Left lung (tissue), 10 donors: ENCODE results near the gene C1QB. TPM values are rescaled to one million over a fixed set of nuclear protein-coding genes. Genes with fewer than 3 reads are reported as not detected.

Source experiments
- ATAC-seq: fragments of 200-7000 bp; cut with Tn5 transposase; one replicate; pipeline ENCODE4 v1.9.1; 2020; ENCODE audit warnings: moderate library complexity
- DNase-seq, 4 donors: peaks; one replicate each; pipeline ENCODE4 v3.0.0-alpha.2; 2013 to 2020
- H3K27ac ChIP-seq, 2 donors: fragments of 200-600 bp; sonication (generic) in 1 of 2; one replicate each; pipeline versions ENCODE4 v1.5.0 to v1.8.0; 2020 to 2021
- H3K27me3 ChIP-seq, 2 donors: fragments of 200-600 bp; sonication (generic) in 1 of 2; one replicate each; pipeline versions ENCODE4 v1.5.0 to v1.8.0; 2020 to 2021
- H3K36me3 ChIP-seq, 2 donors: fragments of 200-600 bp; sonication (generic) in 1 of 2; one replicate each; pipeline versions ENCODE4 v1.5.0 to v1.8.0; 2020 to 2021
- H3K4me1 ChIP-seq, 2 donors: fragments of 200-600 bp; one replicate each; pipeline ENCODE4 v1.8.0; 2021
- H3K4me3 ChIP-seq, 2 donors: fragments of 200-600 bp; sonication (generic) in 1 of 2; one replicate each; pipeline versions ENCODE4 v1.5.0 to v1.8.0; 2020 to 2021; ENCODE audit warnings: mild to moderate bottlenecking in 1 of 2
- H3K9me3 ChIP-seq, 2 donors: fragments of 200-600 bp; sonication (generic) in 1 of 2; one replicate each; pipeline versions ENCODE4 v1.5.0 to v1.8.0; 2020 to 2021
- intact Hi-C, 2 donors: fragments of 100-400 bp; cut with DNase I; formaldehyde crosslinking; loops; one replicate each; pipeline versions ENCODE4 v1.11.2 to v1.14.2; 2022
- polyA plus RNA-seq, 6 donors: library from polyadenylated mRNA; unstranded; fragments of 120-200 nt; gene quantifications; one replicate each; pipeline ENCODE4 v1.2.1, GENCODE V29; 2013; ENCODE audit not compliant: insufficient read length in 6 of 6
- total RNA-seq, 2 donors: library from RNA; stranded (reverse); fragmentation: NEBNext Ultra II Directional; extraction: Animal tissue kit (Norgen Biotek cat#: 25700); gene quantifications; one replicate each; pipeline ENCODE4 v1.2.1, GENCODE V29; 2021
- TF ChIP-seq, protein P1 (sequence below), 2 donors: fragments of 200-600 bp; sonication (generic) in 1 of 2; IDR thresholded peaks; one replicate each; pipeline versions ENCODE4 v1.5.0 to v1.8.0; 2021; ENCODE audit warnings: antibody characterized with exemption in 2 of 2
- donor health status: DM: no; HTN: yes; CAD: no.
- donor health status: DM: no; HTN: no; CAD: no.

Gene C1QB
- total and polyA plus RNA-seq, 8 donors, result 12.3 to 648 (median 17.6) TPM

DNA sequence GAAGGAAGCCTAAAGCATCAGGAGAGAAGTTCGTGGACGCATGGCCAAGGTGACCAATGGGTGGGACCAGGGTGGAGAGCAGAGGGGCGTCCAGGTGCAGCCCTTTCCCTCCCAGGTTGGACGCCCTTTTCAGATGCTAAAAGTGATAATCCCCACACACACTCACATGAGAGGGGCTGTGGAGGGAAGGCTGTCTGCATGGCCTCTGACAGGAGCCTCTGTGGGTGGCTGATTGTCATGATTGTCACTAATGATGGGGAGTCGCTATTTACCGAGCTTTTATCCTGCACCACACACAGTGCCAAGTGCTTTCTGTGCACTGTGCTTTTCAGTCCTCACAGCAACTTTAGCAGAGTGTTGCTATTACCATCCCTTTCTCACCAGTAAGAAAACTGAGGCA lies 43.7 kb upstream of the C1QB start:
- Histone ChIP-seq H3K4me1 (no peaks in the 10 kb centered on the region), H3K9me3 (no peaks in the 10 kb centered on the region), H3K36me3 (no peaks in the 10 kb centered on the region), H3K27ac (no peak overlapping the region), H3K4me3 (no peak overlapping the region), H3K27me3 (peaks cover 6 to 92% of the 10 kb centered on the region in 2 donors)
- no peak for DNase-seq
- intact Hi-C loops, result no loop called here
- ATAC-seq, result no peak
- TF ChIP-seq, protein P1, sequence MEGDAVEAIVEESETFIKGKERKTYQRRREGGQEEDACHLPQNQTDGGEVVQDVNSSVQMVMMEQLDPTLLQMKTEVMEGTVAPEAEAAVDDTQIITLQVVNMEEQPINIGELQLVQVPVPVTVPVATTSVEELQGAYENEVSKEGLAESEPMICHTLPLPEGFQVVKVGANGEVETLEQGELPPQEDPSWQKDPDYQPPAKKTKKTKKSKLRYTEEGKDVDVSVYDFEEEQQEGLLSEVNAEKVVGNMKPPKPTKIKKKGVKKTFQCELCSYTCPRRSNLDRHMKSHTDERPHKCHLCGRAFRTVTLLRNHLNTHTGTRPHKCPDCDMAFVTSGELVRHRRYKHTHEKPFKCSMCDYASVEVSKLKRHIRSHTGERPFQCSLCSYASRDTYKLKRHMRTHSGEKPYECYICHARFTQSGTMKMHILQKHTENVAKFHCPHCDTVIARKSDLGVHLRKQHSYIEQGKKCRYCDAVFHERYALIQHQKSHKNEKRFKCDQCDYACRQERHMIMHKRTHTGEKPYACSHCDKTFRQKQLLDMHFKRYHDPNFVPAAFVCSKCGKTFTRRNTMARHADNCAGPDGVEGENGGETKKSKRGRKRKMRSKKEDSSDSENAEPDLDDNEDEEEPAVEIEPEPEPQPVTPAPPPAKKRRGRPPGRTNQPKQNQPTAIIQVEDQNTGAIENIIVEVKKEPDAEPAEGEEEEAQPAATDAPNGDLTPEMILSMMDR (IDR thresholded peaks at IDR 0.05), result no peak

DNA sequence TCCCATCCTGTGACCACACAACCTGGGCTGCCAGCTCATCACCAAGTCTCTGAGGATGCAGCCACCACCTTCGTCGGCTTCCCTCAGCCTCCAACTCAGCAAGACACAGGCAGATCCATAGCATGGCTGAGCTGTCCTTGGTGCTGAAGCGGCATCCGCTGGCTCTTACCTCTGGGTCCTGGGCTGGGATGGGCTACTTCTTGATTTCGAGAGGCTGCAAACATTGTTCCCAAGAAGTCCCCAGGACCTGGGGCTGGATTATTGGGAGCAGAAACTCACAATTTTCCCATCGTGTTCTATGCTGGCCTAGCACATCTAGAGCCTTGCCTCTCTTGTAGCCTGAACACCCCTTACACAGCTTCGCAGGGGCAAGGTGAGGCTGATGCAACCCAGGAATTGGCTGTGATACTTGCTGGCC lies 41.5 kb upstream of the C1QB start:
- H3K4me1 ChIP-seq, result no peaks in the 10 kb centered on the region
- no peaks in the 10 kb centered on the region for H3K9me3 ChIP-seq
- intact Hi-C loops, result no loop called here
- ATAC-seq, result peak; percentile 69
- H3K36me3 ChIP-seq, result no peaks in the 10 kb centered on the region
- H3K4me3 ChIP-seq, result no peak overlapping the region
- TF ChIP-seq, protein P1 (IDR thresholded peaks at IDR 0.05), result no peak
- H3K27ac ChIP-seq, result no peak overlapping the region
- DNase-seq, result peak in 3 of 4 donors; percentile 60 to 79 (median 63)
- peaks cover 0 to 95% of the 10 kb centered on the region in 2 donors for H3K27me3 ChIP-seq

DNA sequence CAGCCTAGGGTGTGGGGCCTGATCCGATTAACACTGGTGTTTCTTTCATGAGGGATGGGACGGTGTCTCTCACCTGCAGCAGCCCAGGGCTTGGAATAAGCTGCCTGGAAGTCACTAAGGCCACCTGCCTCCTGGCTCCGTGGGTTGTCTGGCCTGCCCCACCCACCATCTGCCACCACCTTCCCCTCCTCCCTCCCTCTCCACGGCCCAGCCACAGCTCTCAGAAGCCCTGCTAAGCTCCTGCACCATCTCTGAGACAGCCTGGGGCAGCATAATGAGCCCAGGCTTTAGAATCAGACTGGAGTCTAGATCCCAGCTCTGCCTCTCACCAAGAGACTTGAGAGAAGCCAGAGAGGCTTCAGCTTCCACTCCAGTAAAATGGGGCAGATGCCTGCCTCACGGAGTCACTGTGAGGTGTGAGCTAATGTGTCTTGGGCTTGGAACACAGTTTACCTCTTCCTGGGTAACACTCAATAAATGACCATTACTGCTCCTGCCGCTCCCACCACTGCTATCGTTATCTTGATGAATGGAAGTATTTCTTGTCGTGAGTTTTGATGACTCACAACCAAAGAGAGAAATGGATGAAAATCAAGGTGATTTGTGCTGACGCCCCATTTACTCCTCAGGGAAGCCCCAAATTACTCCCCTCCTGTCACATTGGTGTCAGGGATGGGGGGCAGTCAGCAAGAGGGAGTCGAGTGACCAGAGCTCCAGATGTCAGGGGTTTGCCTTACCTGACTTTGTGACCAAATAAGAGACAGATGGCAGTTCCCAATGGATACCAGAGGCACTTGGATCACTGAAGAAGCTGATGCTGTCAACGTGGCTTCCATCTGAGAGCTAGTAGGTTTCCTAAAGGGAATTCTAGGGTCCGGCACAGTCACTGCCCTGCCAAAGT lies 40.1 kb upstream of the C1QB start:
- H3K4me1 ChIP-seq, result no peaks in the 10 kb centered on the region
- no peak for ATAC-seq
- DNase-seq, result no peak
- no peaks in the 10 kb centered on the region for H3K36me3 ChIP-seq
- H3K27me3 ChIP-seq, result peaks cover 5 to 95% of the 10 kb centered on the region in 2 donors
- H3K4me3 ChIP-seq, result no peak overlapping the region
- H3K9me3 ChIP-seq, result no peaks in the 10 kb centered on the region
- TF ChIP-seq, protein P1 (IDR thresholded peaks at IDR 0.05), result no peak
- intact Hi-C loops, result no loop called here
- no peak overlapping the region for H3K27ac ChIP-seq

DNA sequence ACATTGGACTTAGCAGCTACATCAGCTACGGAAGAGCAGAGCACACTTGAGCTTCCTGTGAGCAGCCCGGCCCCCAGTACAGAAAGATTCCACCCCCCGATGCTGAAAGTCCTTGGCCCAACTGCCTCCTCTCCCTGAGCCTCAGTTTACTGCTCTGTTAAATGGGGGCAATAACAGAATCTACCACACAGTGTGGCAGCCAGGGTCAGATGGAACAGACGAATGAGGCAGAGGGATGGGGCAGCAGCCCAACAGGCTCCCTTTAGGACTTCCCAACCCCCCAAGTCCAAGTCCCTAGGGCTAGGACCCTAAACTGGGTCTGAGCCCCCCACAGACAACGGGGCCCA lies 39.5 kb upstream of the C1QB start:
- Histone ChIP-seq H3K36me3 (no peaks in the 10 kb centered on the region), H3K4me1 (no peaks in the 10 kb centered on the region), H3K27me3 (peaks cover 5 to 95% of the 10 kb centered on the region in 2 donors), H3K4me3 (no peak overlapping the region), H3K9me3 (no peaks in the 10 kb centered on the region), H3K27ac (no peak overlapping the region)
- TF ChIP-seq, protein P1 (IDR thresholded peaks at IDR 0.05), result no peak
- ATAC-seq (no peak), DNase-seq (no peak)
- intact Hi-C loops, result no loop called here

DNA sequence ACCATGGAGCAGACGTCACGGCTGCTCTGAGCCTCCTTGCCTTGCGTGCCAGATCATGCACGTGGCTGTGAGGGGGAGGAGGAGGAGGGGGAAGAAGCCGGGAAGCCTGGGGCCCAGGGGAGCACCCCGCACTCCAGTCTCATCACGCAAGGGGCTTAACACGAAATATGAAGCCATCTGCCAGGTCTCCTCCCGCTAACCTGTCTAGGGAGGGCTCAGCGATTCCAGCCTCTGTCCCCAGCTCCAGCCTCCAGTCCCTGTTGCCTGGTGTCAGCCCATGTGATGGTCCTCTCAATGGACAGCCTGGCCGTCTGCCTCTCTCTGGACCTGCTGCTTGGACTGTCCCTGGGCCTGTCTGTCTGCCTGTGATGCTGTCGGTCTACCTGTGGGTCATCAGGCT lies 39.1 kb upstream of the C1QB start:
- peaks cover 5 to 95% of the 10 kb centered on the region in 2 donors for H3K27me3 ChIP-seq
- no peak overlapping the region for H3K27ac ChIP-seq
- no peaks in the 10 kb centered on the region for H3K36me3 ChIP-seq
- no peaks in the 10 kb centered on the region for H3K4me1 ChIP-seq
- intact Hi-C loops, result no loop called here
- H3K4me3 ChIP-seq, result no peak overlapping the region
- TF ChIP-seq, protein P1 (IDR thresholded peaks at IDR 0.05), result no peak
- no peaks in the 10 kb centered on the region for H3K9me3 ChIP-seq
- no peak for DNase-seq
- no peak for ATAC-seq
